ENCODE measurements around the gene AK8. TPM values are rescaled to one million over a fixed set of nuclear protein-coding genes. Genes with fewer than 3 reads are reported as not detected.

AK8 gene
- total RNA-seq, 4 donors from 2014 or later, result 0.27 to 1.3 TPM; not detected in 2

GRCh38 chr9:132789719-132790118 lies 88.4 kb downstream of the AK8 start:
- intact Hi-C loops (cut with DNase I; ENCODE audit: low total_unique reads), result no loop called here
- in situ Hi-C loops (cut with MboI; ENCODE audit: low pct_ligation_motif_present in 1 of 4, low pct_unique_long_range_greater_than_20kb in 1 of 4, low sequenced_read_pairs in 3 of 4), result no loop called here
- Histone ChIP-seq H3K27me3 (peaks cover 5% of the 10 kb centered on the region), H3K27ac (no peak overlapping the region), H3K4me3 (no peak overlapping the region), H3K4me1 (peaks cover 0 to 8% (median 3%) of the 10 kb centered on the region in 4 donors), H3K36me3 (no peaks in the 10 kb centered on the region), H3K9me3 (peaks cover 0 to 7% of the 10 kb centered on the region in 2 donors)
- TF ChIP-seq POLR2A (IDR thresholded peaks at IDR 0.05) (no peak), POLR2AphosphoS5 (IDR thresholded peaks at IDR 0.05) (no peak), EP300 (IDR thresholded peaks at IDR 0.05; ENCODE audit: low read depth) (no peak), CTCF (IDR thresholded peaks at IDR 0.05) (no peak)
- DNase-seq, result no peak
- WGBS, 2 donors (ENCODE audit: low coverage in 1 of 2), result 63 to 78% methylated on average over 2 to 3 of the region's 3 CpGs

GRCh38 chr9:132788378-132788777 lies 89.7 kb downstream of the AK8 start:
- Histone ChIP-seq H3K27ac (no peak overlapping the region), H3K4me3 (no peak overlapping the region), H3K4me1 (peaks cover 0 to 1% (median 0%) of the 10 kb centered on the region in 4 donors), H3K36me3 (no peaks in the 10 kb centered on the region), H3K27me3 (no peaks in the 10 kb centered on the region), H3K9me3 (peaks cover 0 to 7% of the 10 kb centered on the region in 2 donors)
- WGBS, 2 donors (ENCODE audit: low coverage in 1 of 2), result 73 to 76% methylated on average over 1 of the region's 1 CpG
- in situ Hi-C loops (cut with MboI; ENCODE audit: low pct_ligation_motif_present in 1 of 4, low pct_unique_long_range_greater_than_20kb in 1 of 4, low sequenced_read_pairs in 3 of 4), result no loop called here
- TF ChIP-seq CTCF (IDR thresholded peaks at IDR 0.05), result no peak
- no peak for TF ChIP-seq POLR2A (IDR thresholded peaks at IDR 0.05)
- no peak for TF ChIP-seq EP300 (IDR thresholded peaks at IDR 0.05; ENCODE audit: low read depth)
- TF ChIP-seq POLR2AphosphoS5 (IDR thresholded peaks at IDR 0.05), result no peak
- intact Hi-C loops (cut with DNase I; ENCODE audit: low total_unique reads), result no loop called here
- no peak for DNase-seq

- Histone ChIP-seq H3K4me3 (no peak overlapping the region), H3K27ac (no peak overlapping the region), H3K36me3 (no peaks in the 10 kb centered on the region), H3K4me1 (no peaks in the 10 kb centered on the region), H3K9me3 (peaks cover 0 to 7% of the 10 kb centered on the region in 2 donors), H3K27me3 (no peaks in the 10 kb centered on the region)
- WGBS, 2 donors (ENCODE audit: low coverage in 1 of 2), result 81 to 82% methylated on average over 1 of the region's 1 CpG
- no peak for DNase-seq
- in situ Hi-C loops (cut with MboI; ENCODE audit: low pct_ligation_motif_present in 1 of 4, low pct_unique_long_range_greater_than_20kb in 1 of 4, low sequenced_read_pairs in 3 of 4) (no loop called here), intact Hi-C loops (cut with DNase I; ENCODE audit: low total_unique reads) (no loop called here)
- TF ChIP-seq CTCF (IDR thresholded peaks at IDR 0.05) (no peak), POLR2A (IDR thresholded peaks at IDR 0.05) (no peak), EP300 (IDR thresholded peaks at IDR 0.05; ENCODE audit: low read depth) (no peak), POLR2AphosphoS5 (IDR thresholded peaks at IDR 0.05) (no peak)
These were observed 90.3 kb downstream of the AK8 start for GRCh38 chr9:132787748-132788159.

GRCh38 chr9:132784286-132784830 lies 93.7 kb downstream of the AK8 start:
- no peak for TF ChIP-seq CTCF (IDR thresholded peaks at IDR 0.05)

More at GRCh38 chr9:132784286-132784830, 93.7 kb downstream of the AK8 start:
- WGBS, 2 donors (ENCODE audit: low coverage in 1 of 2), result 81 to 88% methylated on average over 3 to 4 of the region's 4 CpGs
- intact Hi-C loops (cut with DNase I; ENCODE audit: low total_unique reads) (no loop called here), in situ Hi-C loops (cut with MboI; ENCODE audit: low pct_ligation_motif_present in 1 of 4, low pct_unique_long_range_greater_than_20kb in 1 of 4, low sequenced_read_pairs in 3 of 4) (no loop called here)
- Histone ChIP-seq H3K4me3 (no peak overlapping the region), H3K4me1 (no peaks in the 10 kb centered on the region), H3K27ac (no peak overlapping the region), H3K36me3 (no peaks in the 10 kb centered on the region), H3K27me3 (peaks cover 20% of the 10 kb centered on the region), H3K9me3 (peaks cover 0 to 7% of the 10 kb centered on the region in 2 donors)
- no peak for DNase-seq

All from transverse colon (tissue), 4 donors.